HG03469 (cell line): ENCODE measurements around the gene ASB10.

Experiments
- ATAC-seq: cut with Tn5 transposase; IDR thresholded peaks from one replicate; pipeline ENCODE4 v1.9.1; 2021; ENCODE audit warnings: mild to moderate bottlenecking, moderate library complexity, moderate number of reproducible peaks; ENCODE audit not compliant: unreplicated experiment

The ASB10 gene

DNA sequence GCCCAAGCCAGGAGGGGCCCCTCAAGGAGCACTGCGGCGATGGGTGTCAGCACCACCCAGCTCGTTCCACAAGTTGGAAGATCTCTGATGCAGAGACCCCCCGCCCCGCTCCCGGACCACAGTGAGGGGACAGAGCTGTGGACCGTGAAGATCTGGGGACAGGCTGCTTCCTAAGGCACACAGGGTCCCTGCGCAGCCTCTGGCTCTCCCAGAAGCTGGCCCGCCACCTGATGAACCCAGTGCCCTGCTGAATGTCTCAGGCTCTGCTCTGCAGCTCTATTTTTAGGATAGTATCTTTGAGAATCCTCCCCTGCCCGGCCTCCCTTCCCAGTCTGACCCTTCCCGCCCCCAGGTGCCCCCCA lies 49.3 kb downstream of the ASB10 start:
- ATAC-seq = no peak

- ATAC-seq = no peak
These were observed 49.9 kb downstream of the ASB10 start for GRCh38 chr7:151137076-151137675.

GRCh38 chr7:151135866-151136843 lies 50.9 kb downstream of the ASB10 start:
- no peak for ATAC-seq

GRCh38 chr7:151135525-151135845 lies 51.6 kb downstream of the ASB10 start:
- no peak for ATAC-seq

DNA sequence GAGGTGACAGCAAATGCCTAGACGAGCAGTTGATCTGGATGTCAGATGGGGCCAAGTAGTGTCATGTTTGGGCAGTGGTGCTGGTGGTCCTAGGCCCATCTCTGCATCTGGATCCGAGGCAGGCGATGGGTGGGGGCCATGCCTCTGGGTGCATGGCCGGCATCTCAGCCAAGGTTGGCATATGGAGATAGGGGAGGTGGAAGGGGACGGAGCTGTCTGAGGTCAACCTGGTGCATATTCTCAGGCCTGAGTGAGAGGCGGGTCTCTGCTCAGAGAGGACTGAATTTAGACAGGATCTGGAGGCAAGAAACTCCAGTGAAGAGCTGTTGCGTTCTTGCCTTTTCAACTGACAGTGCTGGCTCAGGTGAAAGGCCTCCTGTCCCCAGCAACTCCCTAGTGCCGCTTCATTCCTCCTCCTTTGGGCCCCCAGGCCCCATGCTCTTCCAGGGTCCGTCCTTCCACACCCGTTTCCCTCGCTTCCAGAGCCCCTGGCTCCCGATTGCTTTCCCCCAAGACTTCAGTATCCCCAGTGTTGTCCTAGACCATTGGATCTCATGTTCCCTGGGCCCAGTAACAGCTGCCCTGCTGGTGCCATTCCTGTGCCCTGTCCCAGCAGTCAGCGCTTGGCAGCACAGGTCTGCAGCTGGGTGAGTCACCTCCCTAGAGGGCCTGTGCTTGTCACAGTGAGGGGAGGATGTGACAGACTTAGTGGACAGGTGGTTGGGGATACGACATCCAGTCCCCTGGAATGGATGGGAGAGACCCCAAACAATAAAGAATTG lies 52.1 kb downstream of the ASB10 start:
- ATAC-seq = no peak

GRCh38 chr7:151133986-151134742 lies 52.9 kb downstream of the ASB10 start:
- no peak for ATAC-seq

DNA sequence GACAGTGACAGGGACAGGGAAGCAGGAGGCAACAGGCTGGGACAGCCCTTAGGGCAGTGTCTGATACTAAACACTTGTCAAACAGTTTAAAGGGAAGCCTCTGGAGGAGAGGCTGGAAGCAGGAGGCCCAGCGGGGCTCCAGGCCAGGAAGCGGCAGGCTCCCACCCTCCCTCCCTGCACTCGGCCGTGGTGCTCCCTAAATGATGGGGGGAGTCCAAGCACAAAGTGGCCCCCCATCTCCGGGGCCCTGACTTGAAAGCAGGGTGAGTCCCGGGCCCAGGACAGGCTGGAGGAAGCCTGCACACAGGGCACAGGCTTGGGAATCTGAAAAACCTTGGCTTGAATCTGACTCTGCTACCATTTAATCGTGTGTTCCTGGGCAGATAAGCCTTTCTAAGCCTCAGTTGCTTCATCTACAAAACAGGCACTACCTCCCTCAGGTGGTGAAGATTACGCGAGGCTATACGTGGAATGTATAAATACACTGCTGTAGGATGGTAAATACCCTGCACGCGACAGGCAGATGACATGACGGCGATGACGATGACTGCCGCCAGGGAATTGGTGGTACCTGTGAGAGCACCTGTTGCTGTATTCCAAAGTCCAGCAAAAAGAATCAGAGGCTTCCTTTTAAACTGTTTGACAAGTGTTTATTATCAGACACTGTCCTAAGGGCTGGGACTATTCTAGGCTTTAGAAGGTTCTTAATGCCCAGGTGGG lies 53.6 kb downstream of the ASB10 start:
- ATAC-seq = no peak

GRCh38 chr7:151132461-151133205 lies 54.4 kb downstream of the ASB10 start:
- ATAC-seq = no peak

DNA sequence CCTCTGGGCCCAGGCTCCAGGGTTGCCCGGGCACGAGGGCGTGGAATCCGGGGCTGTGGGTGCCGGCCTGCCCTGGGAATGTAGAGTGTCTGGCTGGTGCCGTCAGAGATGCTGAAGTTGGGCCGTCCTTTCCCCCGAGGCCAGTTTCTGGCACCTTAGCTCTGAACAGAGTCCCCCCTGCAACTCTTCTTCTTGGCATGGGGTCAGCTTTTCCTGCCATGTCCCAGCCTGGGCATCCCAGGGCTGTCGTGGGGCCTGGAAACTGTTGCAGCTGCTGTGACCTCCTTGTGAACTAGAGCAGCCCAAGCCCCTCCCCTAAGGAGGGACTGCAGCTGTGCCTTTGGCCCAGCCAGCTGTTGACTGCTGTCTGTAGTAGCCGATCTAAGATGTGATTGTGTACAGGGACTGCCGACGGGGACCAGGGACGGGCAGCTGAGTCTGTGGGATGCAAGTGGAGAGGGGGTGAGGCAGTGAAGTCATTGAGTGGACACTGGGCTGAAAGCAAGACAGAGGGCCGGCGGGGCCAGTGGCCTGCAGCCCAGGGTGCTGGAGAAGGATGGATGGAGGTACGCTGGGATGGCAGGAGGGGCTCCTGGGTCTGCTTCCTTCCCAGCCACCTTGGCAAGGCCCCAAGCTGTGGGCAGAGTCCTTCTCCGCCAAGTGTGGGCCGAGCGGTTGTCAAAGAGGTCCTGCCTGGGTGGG lies 55.3 kb downstream of the ASB10 start:
- ATAC-seq = no peak

GRCh38 chr7:151131224-151131591 lies 55.8 kb downstream of the ASB10 start:
- ATAC-seq = no peak

GRCh38 chr7:151130741-151131157 lies 56.3 kb downstream of the ASB10 start:
- ATAC-seq = no peak

DNA sequence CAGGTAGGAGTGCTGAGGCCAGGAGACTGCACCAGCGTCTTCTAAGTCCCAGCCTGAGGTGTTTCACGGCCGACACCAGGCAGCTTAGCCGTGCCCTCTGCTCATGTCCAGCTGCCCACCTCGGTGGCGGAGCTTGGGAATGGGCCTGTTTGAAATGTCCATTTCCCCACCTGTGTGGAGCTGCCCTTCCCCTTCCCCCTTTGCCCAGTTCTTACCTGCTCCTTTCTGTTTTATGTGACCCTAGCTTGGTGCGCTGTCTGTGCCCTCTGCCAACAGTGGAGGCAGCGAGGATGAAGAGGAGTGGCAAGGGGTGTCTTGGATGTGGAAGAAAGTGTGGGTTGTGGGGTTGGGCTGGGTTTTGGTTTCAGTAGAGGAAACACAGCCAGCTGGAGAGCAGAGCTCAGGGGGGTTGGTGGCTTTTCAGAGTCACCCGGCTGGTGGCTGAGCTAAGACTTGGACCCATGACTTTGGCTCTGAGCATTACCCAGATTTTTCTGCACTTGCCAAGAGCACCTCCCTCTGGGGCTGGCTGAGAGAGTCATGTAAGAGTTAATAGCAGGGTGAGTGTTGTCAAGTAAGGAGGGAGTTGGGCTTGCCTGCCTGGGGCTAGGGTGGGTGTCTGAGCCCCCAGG lies 57.0 kb downstream of the ASB10 start:
- no peak for ATAC-seq

DNA sequence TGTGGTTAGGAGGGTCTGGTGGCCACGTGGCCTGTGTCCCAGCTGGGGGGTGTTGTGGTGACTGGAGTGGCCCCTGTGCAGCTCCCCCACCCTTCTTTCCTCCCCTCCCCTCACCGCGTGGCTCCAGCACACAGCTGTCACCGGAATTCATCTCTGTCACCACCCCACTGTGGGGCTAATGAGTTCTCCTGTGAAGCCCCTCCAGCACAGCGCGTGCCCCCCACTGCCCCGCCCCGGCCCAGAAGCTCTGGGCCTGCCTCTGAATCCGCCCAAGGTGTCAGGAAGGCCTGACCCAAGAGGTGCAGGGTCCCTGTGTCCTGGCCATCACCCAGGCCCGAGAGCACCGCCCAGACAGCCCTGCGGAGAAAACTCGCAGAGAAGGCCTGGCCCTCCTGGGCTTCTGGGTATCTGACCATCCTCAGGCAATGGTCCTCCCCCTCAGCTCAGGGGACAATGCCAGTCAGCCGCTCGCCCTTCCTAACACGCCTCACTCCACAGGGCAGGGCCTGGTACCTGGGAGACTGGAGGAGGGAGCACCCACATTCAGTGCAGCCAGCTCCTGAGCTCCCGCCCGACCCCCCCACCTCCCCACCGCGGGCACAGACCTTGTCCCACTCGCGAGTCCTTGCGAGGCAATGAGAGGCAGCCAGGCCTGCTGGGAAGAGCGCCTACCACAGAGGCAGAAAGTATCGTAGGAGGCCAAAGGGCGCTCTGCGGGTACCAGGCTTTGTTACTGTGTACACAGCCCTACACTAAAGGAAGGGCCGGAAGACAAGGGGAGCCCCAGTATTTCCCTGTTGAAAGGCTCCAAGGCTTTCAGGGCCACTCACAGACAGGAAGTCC lies 57.7 kb downstream of the ASB10 start:
- ATAC-seq = no peak

GRCh38 chr7:151128716-151129115 lies 58.3 kb downstream of the ASB10 start:
- no peak for ATAC-seq

DNA sequence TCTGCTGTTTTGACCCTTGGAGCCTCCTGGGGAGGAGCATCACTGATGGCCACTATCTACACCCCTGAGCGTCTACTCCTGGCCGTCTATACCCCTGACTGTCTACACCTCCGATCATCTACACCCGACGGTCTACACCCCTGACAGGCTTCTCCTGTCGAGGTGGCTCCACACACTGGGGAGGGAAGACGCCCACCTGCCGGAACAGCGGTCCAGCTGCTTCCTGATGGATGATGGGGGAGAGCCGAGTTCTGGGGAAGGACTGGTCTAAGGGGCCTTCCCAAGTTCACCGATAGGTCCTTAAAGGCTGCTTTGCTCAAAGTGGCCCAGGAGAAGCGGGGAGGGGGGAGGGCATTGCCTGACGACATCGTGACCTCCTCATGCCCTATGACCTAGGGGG lies 58.9 kb downstream of the ASB10 start:
- ATAC-seq = no peak

DNA sequence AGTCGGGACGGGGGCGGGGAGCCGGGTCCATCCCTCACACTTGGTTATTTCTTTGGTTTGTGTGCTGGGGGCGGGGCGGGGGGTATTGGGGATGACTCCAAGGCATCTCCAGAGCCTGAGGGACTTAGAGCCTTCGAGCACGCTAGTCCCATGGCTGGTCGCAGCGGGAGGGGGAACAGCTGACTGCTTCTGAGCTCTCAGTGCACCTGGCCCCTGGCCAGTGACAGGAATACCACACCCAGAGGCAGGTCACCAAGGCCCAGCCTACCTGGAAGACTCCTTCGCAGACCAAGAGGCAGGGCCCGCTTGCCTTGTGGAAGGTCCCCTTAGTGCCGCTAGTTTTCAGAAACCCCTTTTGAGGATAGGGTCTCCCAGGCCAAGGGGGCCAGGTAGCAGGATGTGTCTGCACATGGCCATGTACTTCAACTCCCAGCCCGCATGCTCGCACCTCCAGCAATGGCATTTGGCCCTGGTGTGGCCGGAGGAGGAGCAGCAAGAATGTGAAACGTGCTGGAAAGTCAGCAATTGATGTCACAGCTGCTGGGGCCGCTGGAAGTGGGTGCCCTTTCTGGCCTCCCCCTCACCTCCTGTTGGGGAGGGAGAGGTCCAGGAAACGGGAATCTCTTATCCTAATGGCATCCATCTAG lies 60.4 kb downstream of the ASB10 start:
- ATAC-seq = no peak

DNA sequence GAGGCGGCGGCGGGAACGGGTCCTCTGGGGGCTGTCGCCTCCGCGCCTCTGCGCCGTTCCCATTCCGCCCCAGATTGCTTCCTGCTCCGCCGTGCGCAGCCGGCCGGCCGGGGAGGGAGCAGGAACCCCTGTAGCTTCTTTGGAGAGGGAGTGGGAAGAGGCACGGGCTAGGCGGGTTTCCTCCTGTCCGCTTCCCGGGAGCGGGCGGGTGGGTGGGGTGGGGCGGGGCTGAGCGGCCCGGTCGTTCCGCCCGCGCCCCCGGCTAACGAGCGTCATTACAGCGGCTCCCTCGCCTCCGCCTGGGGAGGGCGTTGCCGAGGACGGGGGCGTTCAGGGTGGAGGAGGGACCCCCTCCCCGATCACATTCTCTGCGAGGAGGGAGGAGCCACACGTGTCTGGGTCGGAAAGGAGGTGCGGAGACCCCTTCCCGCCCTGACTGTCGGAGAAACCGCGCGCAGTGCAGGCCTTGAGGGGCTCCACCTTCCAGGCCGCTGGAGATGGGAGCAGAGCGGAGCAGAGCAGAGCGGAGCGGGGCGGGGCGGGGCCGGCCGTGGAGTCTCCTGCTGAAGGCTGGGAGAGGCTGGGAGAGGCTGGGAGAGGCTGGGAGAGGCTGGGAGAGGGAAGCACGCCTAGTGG lies 61.1 kb downstream of the ASB10 start:
- no peak for ATAC-seq
